GM18499 (cell line): ENCODE data around the gene ABL2.

Experiments
- ATAC-seq: cut with Tn5 transposase; IDR thresholded peaks from one replicate; pipeline ENCODE4 v1.9.1; 2021; ENCODE audit warnings: moderate number of reproducible peaks; ENCODE audit not compliant: insufficient read depth, unreplicated experiment

Gene ABL2

GRCh38 chr1:179061360-179062282, 167.9 kb downstream of the ABL2 start:
- no peak for ATAC-seq

GRCh38 chr1:179058487-179059483, 170.7 kb downstream of the ABL2 start:
- ATAC-seq = no peak

- no peak for ATAC-seq
Measured at GRCh38 chr1:179055937-179056336, 173.5 kb downstream of the ABL2 start.

GRCh38 chr1:179053486-179053885, 176.0 kb downstream of the ABL2 start:
- ATAC-seq = no peak

- ATAC-seq = no peak
Measured at GRCh38 chr1:179052776-179053175, 176.7 kb downstream of the ABL2 start.
